Measurements from ENCODE around the gene TRABD2B.

Gene TRABD2B

GRCh38 chr1:47911892-47912291, 85.3 kb downstream of the TRABD2B start:
- no peak for TF ChIP-seq CTCF (conservative IDR thresholded peaks at IDR 0.05; ENCODE audit: control insufficient read depth, insufficient read depth, low read depth, low read length)
- H3K4me3 ChIP-seq (ENCODE audit: control insufficient read depth, low read depth, low read length), result no peak overlapping the region
- no peak for DNase-seq (ENCODE audit: low read depth)

- H3K4me3 ChIP-seq (ENCODE audit: control insufficient read depth, low read depth, low read length), result no peak overlapping the region
- no peak for DNase-seq (ENCODE audit: low read depth)
- TF ChIP-seq CTCF (conservative IDR thresholded peaks at IDR 0.05; ENCODE audit: control insufficient read depth, insufficient read depth, low read depth, low read length), result no peak
Measured at GRCh38 chr1:47911424-47911823, 85.8 kb downstream of the TRABD2B start.

- TF ChIP-seq CTCF (conservative IDR thresholded peaks at IDR 0.05; ENCODE audit: control insufficient read depth, insufficient read depth, low read depth, low read length), result no peak
- no peak for DNase-seq (ENCODE audit: low read depth)
- no peak overlapping the region for H3K4me3 ChIP-seq (ENCODE audit: control insufficient read depth, low read depth, low read length)
Measured at GRCh38 chr1:47908258-47908657, 88.9 kb downstream of the TRABD2B start.

- H3K4me3 ChIP-seq (ENCODE audit: control insufficient read depth, low read depth, low read length), result no peak overlapping the region
- DNase-seq (ENCODE audit: low read depth), result no peak
- no peak for TF ChIP-seq CTCF (conservative IDR thresholded peaks at IDR 0.05; ENCODE audit: control insufficient read depth, insufficient read depth, low read depth, low read length)
Measured at GRCh38 chr1:47907177-47907528, 90.0 kb downstream of the TRABD2B start.

- DNase-seq (ENCODE audit: low read depth), result no peak
- H3K4me3 ChIP-seq (ENCODE audit: control insufficient read depth, low read depth, low read length), result no peak overlapping the region
- no peak for TF ChIP-seq CTCF (conservative IDR thresholded peaks at IDR 0.05; ENCODE audit: control insufficient read depth, insufficient read depth, low read depth, low read length)
Measured at GRCh38 chr1:47906527-47907176, 90.5 kb downstream of the TRABD2B start.

- H3K4me3 ChIP-seq (ENCODE audit: control insufficient read depth, low read depth, low read length), result no peak overlapping the region
- TF ChIP-seq CTCF (conservative IDR thresholded peaks at IDR 0.05; ENCODE audit: control insufficient read depth, insufficient read depth, low read depth, low read length), result no peak
- DNase-seq (ENCODE audit: low read depth), result peak; percentile 54
Measured at GRCh38 chr1:47906009-47906432, 91.2 kb downstream of the TRABD2B start.

- TF ChIP-seq CTCF (conservative IDR thresholded peaks at IDR 0.05; ENCODE audit: control insufficient read depth, insufficient read depth, low read depth, low read length), result no peak
- no peak overlapping the region for H3K4me3 ChIP-seq (ENCODE audit: control insufficient read depth, low read depth, low read length)
- no peak for DNase-seq (ENCODE audit: low read depth)
Measured at GRCh38 chr1:47903723-47904122, 93.5 kb downstream of the TRABD2B start.
